NCI-H2029 treated with DMSO at 0.1 percent for 48 hours (cell line): Measurements from ENCODE around the gene CERK.

Source experiments
- DNase-seq: peaks from one replicate; lab custom pipeline; 2025; lab: John Stamatoyannopoulos, UW

Gene CERK

GRCh38 chr22:46764779-46765485, 26.9 kb upstream of the CERK start:
- no peak for DNase-seq

GRCh38 chr22:46764140-46764680, 26.2 kb upstream of the CERK start:
- no peak for DNase-seq

DNA sequence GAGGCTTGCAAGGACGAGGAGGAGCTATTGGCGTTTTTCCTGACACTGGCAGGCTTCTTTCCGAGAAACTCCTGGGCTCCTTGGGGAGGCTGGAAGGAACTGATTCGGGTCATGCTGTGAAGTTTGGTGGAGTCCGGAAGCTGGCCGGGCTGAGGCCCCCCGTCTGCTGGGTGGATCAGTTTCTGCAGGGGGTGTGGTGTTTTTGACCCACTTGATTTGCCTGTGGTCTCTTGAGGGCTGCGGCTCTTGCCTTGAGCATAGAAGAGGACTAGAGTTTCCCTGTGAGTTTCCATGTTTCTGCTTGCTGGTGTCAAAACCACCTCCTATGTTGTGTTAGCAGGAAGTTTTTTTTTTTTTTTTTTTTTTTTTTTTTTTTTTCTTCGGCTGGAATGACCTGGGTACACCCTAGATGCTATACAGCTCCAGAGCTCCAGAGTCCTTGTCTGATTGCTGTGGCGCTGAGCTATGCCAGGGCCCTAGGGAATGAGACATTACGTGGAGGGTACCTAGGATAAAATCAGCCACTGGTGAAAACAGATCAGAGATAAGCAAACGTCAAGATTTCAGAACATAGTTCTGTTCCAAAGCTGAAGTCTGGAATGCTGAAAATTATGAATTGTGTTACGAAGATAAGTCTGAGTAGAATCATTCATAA, 25.1 kb upstream of the CERK start:
- no peak for DNase-seq

DNA sequence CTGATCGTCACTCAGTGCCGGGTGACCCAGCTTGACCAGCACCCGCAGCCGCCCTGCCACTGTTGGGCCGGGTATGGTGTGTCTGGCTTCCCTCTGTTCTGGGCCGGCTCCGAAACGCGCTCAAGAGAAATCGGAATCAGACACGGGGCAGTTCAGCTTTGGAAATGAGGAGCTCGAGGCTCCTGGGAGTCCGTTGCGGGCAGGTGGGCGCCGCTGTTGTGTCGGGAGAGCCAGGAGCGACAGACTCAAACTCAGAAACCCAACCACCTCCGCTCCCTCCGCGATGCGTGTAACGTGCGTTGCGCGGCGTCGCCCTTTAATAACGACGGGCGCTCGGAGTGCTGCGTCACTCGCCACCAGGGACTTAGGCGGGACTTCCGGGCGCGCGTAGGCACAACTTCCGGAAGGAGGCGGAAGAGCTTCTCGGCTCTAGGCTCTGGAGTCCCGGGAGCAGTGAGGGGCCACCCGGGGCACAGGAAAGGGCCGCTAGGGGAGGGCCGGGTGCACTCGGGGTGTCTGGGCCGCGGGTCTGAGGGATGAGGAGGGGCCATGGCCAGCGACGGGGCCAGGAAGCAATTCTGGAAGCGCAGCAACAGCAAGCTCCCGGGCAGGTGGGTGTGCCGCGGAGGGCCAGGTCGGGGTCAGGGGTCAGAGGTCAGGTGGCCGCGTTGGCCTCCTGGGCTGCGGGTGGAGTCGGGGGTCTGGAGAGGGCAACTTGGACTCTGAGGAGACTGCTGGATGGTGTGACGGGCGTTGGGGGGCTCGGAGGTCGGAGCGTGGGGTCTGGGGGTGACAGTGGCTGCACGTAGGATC, 24.4 kb upstream of the CERK start, which contains the start of gene TBC1D22A:
TSS of gene TBC1D22A (plus strand) at position 413 of the 813 bp plus-strand sequence. CDS start at position 550, 137 bp downstream.
- DNase-seq = peak; percentile 50

DNA sequence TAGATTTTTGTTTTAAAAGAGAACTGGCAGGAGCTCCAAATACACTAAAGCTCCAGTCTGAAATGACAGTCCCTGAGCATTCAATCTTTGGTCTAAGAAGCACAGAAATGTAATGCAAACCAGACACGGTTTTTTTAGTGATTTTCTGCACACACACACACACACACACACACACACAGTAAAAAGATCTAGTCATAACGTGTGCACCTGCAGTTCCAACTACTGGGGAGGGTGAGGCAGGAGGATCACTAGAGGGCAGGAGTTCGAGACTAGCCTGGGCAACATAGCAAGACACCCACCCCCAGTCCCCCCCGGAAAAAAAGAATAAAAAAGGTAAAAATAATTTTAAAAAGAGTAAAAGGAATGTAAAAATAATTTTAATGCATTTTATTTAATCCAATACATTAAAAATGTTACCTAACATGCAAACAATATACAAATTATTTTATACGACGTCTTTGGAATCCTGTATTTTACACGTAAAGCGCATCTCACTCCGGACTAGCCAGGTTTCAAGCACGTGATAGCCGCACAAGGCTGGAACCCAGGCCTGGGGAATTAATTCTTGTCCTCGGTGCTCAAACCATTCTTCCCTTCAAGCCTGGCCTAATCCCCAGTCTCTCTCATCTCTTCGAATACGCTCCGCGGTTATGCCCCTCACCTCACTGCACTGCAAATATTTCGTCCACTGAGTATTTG, 23.6 kb upstream of the CERK start:
- DNase-seq = no peak

DNA sequence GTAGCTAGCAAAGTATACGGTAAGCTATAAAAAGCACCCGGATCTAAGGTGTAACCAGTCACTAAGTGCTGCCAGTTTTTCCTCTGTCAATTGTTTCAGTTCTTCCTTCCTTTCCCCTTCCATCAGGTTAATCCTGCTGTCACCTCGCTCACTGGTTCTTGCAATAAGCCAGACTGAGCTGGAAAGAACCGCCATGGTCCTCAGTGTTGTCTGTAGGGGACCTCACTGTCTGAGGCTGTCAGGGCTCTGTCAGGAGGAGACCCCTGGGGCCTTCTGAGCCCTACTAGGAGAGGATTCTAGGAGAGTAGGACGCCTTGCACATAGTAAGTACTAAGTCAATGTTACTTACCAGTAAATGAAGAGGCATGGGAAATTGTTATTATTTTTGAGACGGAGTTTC, 23.0 kb upstream of the CERK start:
- DNase-seq = no peak

DNA sequence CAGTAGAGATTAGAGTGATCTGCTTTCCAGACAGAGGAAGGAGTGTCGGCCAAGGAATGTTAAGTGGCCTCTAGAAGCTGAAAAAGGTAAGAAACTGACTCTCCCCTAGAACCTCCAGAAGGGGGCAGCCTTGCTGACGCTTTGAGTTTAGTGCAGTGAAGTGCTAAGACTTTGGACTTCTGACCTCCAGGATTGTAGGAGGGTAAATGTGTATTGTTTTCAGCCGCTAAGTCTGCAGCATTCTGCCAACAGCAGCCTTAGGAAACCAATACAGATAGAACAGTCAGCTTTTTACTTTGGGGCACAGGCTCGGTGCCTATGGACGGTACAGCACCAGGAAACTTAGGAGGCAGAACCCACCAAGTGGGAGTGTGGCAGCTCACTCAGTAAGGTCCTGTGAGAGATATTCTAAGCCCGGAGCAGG, 20.8 kb upstream of the CERK start:
- DNase-seq = peak; percentile 23

DNA sequence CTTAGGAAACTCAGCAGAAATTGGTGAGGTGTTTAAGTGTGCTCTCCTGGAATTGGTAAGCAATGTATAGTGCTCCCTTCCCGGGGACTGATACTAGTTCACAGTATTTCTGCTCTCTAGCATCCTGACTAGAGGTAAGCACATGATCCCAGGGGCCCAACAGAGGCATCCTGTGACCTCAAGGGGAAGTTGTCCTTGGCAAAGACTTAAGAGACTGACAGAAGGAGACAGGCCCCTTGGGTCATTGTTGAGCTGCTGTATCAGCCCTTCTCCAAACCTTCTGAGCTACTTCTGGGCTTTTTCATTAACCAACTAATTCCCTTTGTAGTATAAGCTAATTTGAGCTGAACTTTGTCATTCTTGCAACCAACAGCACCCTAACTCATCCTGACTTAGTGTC, 20.1 kb upstream of the CERK start:
- no peak for DNase-seq

DNA sequence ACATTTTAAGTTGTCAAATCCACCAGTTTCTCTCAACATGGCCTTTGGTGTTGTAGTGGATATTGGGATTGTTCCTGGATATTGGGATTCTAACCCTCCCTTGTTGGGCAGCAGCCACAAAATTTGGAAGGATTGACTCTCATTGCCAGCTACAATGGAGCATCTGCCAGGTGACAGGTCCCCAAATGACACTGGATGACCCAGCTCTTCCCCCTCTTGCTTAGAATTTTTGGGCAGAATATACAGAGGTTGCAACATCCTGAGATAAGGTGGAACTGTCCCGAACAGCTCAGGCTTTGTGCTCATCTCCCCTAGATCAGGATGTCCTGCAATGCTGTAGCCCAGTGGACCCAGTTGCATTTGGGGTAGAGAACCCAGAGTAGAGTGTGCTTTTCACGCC, 19.1 kb upstream of the CERK start:
- DNase-seq = no peak

- DNase-seq = no peak
These were observed 18.0 kb upstream of the CERK start for GRCh38 chr22:46756097-46756496.

DNA sequence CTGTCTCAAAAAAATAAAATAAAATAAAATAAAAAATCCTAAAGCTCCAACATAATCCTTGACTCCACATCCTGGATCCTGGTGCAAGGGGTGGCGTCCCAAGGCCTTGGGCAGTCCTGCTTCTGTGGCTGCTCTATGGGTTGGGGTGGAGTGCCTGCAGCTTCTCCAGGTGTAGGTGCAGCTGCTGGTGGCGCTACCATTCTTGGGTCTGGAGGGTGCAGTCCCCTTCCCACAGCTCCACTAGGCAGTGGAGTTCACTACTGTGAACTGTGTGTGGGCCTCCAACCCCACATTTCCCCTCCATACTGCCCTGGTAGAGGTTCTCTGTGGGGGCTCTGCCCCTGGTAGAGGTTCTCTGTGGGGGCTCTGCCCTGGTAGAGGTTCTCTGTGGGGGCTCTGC, 17.5 kb upstream of the CERK start:
- no peak for DNase-seq

DNA sequence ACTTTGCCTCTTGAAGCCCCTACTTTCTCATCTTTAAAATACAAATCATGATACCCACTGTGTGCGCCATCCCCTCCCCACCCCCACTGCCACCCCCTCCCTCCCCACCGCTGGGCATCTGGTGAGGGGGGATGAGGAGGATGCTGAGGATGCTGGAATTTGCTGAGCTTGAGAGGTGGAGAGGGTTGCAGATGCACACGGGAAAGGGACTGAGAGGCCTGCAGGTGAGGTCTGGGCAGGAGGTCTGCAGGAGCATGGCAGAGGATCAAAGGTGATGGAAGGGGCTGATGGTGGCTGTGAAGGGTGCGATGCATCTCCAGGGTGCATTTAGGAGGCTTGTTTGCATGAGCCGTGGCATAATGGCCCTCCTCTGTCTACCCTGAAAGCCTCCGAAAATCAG, 16.8 kb upstream of the CERK start:
- DNase-seq = no peak

DNA sequence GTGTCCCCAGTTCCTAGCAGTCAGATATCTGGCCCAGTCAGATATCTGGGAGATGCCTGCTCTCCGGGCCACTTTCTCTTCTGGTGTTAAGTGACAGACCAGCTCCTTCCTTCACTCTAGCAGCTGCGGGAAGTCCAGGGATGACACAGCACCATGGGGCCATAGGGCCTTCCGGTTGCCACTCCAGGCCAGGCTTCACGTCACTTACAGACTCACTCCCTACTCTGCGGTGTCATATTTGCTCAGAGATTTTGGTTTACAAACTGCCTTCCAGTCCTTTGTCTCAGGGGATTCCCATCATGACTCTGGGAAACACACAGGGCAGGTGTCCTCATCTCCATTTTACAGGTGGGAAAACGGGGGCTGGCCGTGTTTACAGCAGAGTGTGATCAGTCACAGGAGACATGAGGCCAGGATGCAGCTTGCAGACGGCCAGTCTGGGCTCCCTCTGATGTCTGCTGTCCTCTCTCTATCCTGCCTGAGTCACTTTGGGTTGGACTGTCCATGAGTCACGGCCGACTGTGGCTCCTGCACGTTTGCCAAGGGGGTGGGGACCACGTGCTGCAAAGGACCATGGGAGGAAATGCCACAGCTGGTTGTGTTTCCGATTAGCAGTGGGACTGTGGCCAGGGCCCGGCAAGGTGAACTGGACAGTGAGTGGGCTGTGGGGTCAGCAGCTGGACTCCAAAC, 16.2 kb upstream of the CERK start:
- no peak for DNase-seq

GRCh38 chr22:46753761-46754109, 15.7 kb upstream of the CERK start:
- DNase-seq = no peak

DNA sequence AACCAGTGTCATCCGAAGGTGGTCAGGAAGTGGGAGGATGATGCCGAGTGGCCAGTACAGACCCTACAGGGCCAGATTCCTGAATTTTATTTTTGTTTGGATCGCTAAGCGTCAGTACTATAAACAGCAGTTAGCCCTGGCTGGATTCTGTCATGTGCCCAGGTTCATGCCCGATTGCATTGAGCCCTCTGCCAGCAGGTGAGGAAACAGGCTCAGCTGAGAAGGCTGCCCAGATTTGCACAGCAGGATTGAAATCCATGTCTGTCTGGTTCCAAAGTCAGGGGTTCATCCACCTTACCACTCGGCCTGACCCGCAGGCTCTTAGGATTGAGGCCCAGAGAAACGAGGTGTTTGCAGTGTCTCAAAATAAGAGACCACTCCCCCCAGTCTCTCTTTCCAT, 15.3 kb upstream of the CERK start:
- DNase-seq = no peak

DNA sequence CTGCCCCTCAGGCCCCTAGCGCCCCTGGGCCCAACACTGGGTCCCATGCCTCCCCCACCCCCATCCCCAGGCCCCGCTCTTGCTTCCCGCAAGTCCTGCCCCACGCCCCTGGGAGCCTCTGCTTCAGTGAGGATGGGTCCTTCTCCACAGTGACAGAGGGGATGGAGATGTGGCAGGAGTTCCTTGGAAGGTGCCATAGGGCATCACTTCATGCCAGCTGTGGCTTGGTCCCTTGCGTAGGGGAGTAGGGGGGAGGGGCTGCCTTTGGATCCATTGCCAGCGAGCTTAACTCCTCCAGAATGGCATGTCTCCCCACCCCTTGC, 14.9 kb upstream of the CERK start:
- no peak for DNase-seq

DNA sequence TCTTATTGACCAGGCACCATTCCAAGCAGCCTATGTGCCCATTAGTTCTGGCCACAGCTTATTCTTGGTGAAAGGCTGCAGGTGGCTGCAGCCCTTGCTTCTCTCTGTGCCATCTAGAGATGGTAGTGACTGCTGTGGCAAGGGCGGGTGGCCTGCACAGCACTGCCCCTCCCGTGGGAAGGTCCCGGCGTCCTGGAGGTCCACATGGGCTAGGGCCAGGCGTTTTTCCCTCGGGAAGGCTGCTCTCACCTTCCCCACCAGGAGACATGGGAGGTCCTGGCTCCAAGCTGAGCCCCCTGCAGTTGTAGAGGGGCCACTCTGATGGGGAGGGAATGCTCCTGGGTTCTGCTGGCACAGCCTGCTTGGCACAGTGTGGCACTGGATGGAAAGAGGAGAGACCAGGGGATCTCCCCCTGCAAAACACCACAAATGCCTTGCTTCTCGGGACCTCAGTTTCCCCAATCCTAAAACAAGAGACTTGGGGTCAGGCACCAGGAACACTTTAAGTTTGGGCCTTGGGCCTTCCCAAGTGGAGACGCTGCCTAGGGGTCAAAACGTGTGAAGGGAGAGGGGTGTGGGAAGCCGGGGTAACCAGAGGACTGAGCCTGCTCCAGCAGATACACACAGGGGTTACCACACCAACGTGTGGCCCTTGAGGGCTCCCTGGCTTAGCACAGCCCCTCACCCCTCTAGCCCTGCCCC, 14.4 kb upstream of the CERK start:
- DNase-seq = no peak

- no peak for DNase-seq
These were observed 12.9 kb upstream of the CERK start for GRCh38 chr22:46750863-46751443.

GRCh38 chr22:46750530-46750800, 12.4 kb upstream of the CERK start:
- no peak for DNase-seq

GRCh38 chr22:46749682-46750529, 11.9 kb upstream of the CERK start:
- no peak for DNase-seq
